Esophagus muscularis mucosa (tissue), 4 donors: ENCODE results near the gene NFASC. TPM values are rescaled to one million over a fixed set of nuclear protein-coding genes. Genes with fewer than 3 reads are reported as not detected.

Experiments used
- DNase-seq: peaks from one replicate; pipeline ENCODE4 v3.0.0-alpha.2; 2017; ENCODE audit errors: extremely low spot score
- H3K27ac ChIP-seq, 4 donors: fragments of 200-600 bp; sonication (generic); replicated peaks in 1 of 4; 1 replicate in 3 of 4; 2 replicates in 1 of 4; pipeline ENCODE4 v1.5.1; 2016 to 2019; ENCODE audit warnings: mild to moderate bottlenecking in 1 of 4
- H3K27me3 ChIP-seq, 4 donors: fragments of 200-600 bp; sonication (generic); one replicate each; pipeline versions ENCODE4 v1.5.1 to v1.6.0; 2016 to 2019
- H3K36me3 ChIP-seq, 4 donors: fragments of 200-600 bp; sonication (generic); one replicate each; pipeline ENCODE4 v1.5.1; 2016 to 2019
- H3K4me1 ChIP-seq, 4 donors: fragments of 200-600 bp; sonication (generic); one replicate each; pipeline ENCODE4 v1.5.1; 2016 to 2019
- H3K4me3 ChIP-seq, 4 donors: fragments of 200-600 bp; sonication (generic); 1 replicate in 2 of 4; 2 replicates in 2 of 4; pipeline ENCODE4 v1.5.1; 2016 to 2019; ENCODE audit warnings: mild to moderate bottlenecking in 4 of 4, moderate library complexity in 1 of 4
- H3K9me3 ChIP-seq, 4 donors: fragments of 200-600 bp; sonication (generic); 1 replicate in 3 of 4; 2 replicates in 1 of 4; pipeline ENCODE4 v1.5.1; 2016 to 2019
- CTCF ChIP-seq, 3 experiments: fragments of 200-600 bp in 2 of 3; fragments of 450-650 bp in 1 of 3; sonication (generic) in 2 of 3; IDR thresholded peaks; one replicate each; pipeline ENCODE4 v1.5.1; 2017 to 2019; ENCODE audit warnings: antibody characterized with exemption in 3 of 3, mild to moderate bottlenecking in 2 of 3, moderate library complexity in 1 of 3
- EP300 ChIP-seq: sonication (generic); formaldehyde crosslinking; IDR thresholded peaks from one replicate; pipeline ENCODE4 v1.6.1; 2017; ENCODE audit warnings: antibody characterized with exemption
- POLR2A ChIP-seq: fragments of 450-650 bp; IDR thresholded peaks from one replicate; pipeline ENCODE4 v1.6.1; 2017; ENCODE audit warnings: antibody characterized with exemption, moderate library complexity, mild to moderate bottlenecking, low read depth
- POLR2AphosphoS5 ChIP-seq, 2 donors: sonication (generic); formaldehyde crosslinking; IDR thresholded peaks; one replicate each; pipeline ENCODE4 v1.6.1; 2017; ENCODE audit warnings: antibody characterized with exemption in 2 of 2
- WGBS: methylation state at CpG from one replicate; pipeline ENCODE4 v1.1.5; 2018; 5-methylcytosine and 5-hydroxymethylcytosine counted together
- intact Hi-C: fragments of 100-400 bp; cut with DNase I; formaldehyde crosslinking; loops from one replicate; pipeline ENCODE4 v1.15.1; 2023
- total RNA-seq, 4 donors: library from RNA; depleted of rRNA; stranded (reverse); fragments of >200 nt; gene quantifications; one replicate each; pipeline versions ENCODE4 v1.1.0 to v1.2.1, GENCODE V29; 2016

The NFASC gene
- total RNA-seq, 4 donors from 2014 or later, result 31.1 to 122 (median 64.7) TPM

- no peak overlapping the region for H3K4me3 ChIP-seq
- WGBS, result 85% methylated on average over 6 of the region's 6 CpGs
- TF ChIP-seq POLR2A (no peak), CTCF (IDR thresholded peaks at IDR 0.05) (no peak), EP300 (no peak), POLR2AphosphoS5 (IDR thresholded peaks at IDR 0.05) (no peak)
- no peak overlapping the region for H3K27ac ChIP-seq
- H3K9me3 ChIP-seq, result no peaks in the 10 kb centered on the region
- H3K36me3 ChIP-seq, result no peaks in the 10 kb centered on the region
- peaks cover 4 to 18% (median 13%) of the 10 kb centered on the region in 4 donors for H3K4me1 ChIP-seq
- H3K27me3 ChIP-seq, result no peaks in the 10 kb centered on the region
- no peak for DNase-seq
- intact Hi-C loops, result no loop called here
These were observed 196.4 kb downstream of the NFASC start for GRCh38 chr1:205067031-205067430.

- WGBS, result 83% methylated on average over 4 of the region's 4 CpGs
- peaks cover 4 to 16% (median 13%) of the 10 kb centered on the region in 4 donors for H3K4me1 ChIP-seq
- no peaks in the 10 kb centered on the region for H3K27me3 ChIP-seq
- no peak overlapping the region for H3K4me3 ChIP-seq
- no peaks in the 10 kb centered on the region for H3K36me3 ChIP-seq
- H3K9me3 ChIP-seq, result no peaks in the 10 kb centered on the region
- intact Hi-C loops, result no loop called here
- no peak overlapping the region for H3K27ac ChIP-seq
- no peak for TF ChIP-seq POLR2AphosphoS5 (IDR thresholded peaks at IDR 0.05)
- no peak for TF ChIP-seq POLR2A
- TF ChIP-seq CTCF (IDR thresholded peaks at IDR 0.05), result no peak
- no peak for TF ChIP-seq EP300
- no peak for DNase-seq
These were observed 197.3 kb downstream of the NFASC start for GRCh38 chr1:205068001-205068400.

- H3K4me3 ChIP-seq, result no peak overlapping the region
- WGBS, result 10% methylated on average over 2 of the region's 2 CpGs
- no peaks in the 10 kb centered on the region for H3K9me3 ChIP-seq
- no peaks in the 10 kb centered on the region for H3K36me3 ChIP-seq
- intact Hi-C loops, result no loop called here
- H3K27me3 ChIP-seq, result no peaks in the 10 kb centered on the region
- peaks cover 4 to 16% (median 13%) of the 10 kb centered on the region in 4 donors for H3K4me1 ChIP-seq
- TF ChIP-seq POLR2AphosphoS5 (IDR thresholded peaks at IDR 0.05), result no peak
- TF ChIP-seq CTCF (IDR thresholded peaks at IDR 0.05), result no peak
- TF ChIP-seq EP300, result no peak
- TF ChIP-seq POLR2A, result no peak
- H3K27ac ChIP-seq, result no peak overlapping the region
- no peak for DNase-seq
These were observed 197.9 kb downstream of the NFASC start for GRCh38 chr1:205068457-205069040.

- intact Hi-C loops, result no loop called here
- TF ChIP-seq POLR2AphosphoS5 (IDR thresholded peaks at IDR 0.05) (no peak), EP300 (no peak)
- H3K27me3 ChIP-seq, result no peaks in the 10 kb centered on the region
- peaks cover 4 to 16% (median 13%) of the 10 kb centered on the region in 4 donors for H3K4me1 ChIP-seq
- no peaks in the 10 kb centered on the region for H3K9me3 ChIP-seq
- WGBS, result 80% methylated on average over 39 of the region's 42 CpGs
- no peak overlapping the region for H3K4me3 ChIP-seq
- no peak for DNase-seq
- no peak overlapping the region for H3K27ac ChIP-seq
- no peaks in the 10 kb centered on the region for H3K36me3 ChIP-seq
These were observed 198.9 kb downstream of the NFASC start for GRCh38 chr1:205069371-205070125.

- no peaks in the 10 kb centered on the region for H3K36me3 ChIP-seq
- H3K4me1 ChIP-seq, result peaks cover 4 to 16% (median 13%) of the 10 kb centered on the region in 4 donors
- no peaks in the 10 kb centered on the region for H3K27me3 ChIP-seq
- DNase-seq, result no peak
- no peak overlapping the region for H3K4me3 ChIP-seq
- no peak overlapping the region for H3K27ac ChIP-seq
- intact Hi-C loops, result no loop called here
- no peak for TF ChIP-seq EP300
- no peak for TF ChIP-seq POLR2A
- no peak for TF ChIP-seq CTCF (IDR thresholded peaks at IDR 0.05)
- no peak for TF ChIP-seq POLR2AphosphoS5 (IDR thresholded peaks at IDR 0.05)
- H3K9me3 ChIP-seq, result no peaks in the 10 kb centered on the region
- 100% methylated on average over 2 of the region's 2 CpGs for WGBS
These were observed 200.4 kb downstream of the NFASC start for GRCh38 chr1:205071028-205071409.
